Breast epithelium (tissue), 4 donors: ENCODE measurements around the gene ANKRD24. TPM values are rescaled to one million over a fixed set of nuclear protein-coding genes. Genes with fewer than 3 reads are reported as not detected.

Experiments
- DNase-seq, 2 donors: peaks; one replicate each; pipeline ENCODE4 v3.0.0-alpha.2; 2019; ENCODE audit warnings: low spot score in 2 of 2
- H3K27ac ChIP-seq, 2 donors: fragments of 200-600 bp; sonication (generic) in 1 of 2; one replicate each; pipeline ENCODE4 v1.5.1; 2016 to 2019; ENCODE audit warnings: mild to moderate bottlenecking in 1 of 2
- H3K27me3 ChIP-seq, 2 donors: fragments of 200-600 bp; sonication (generic) in 1 of 2; one replicate each; pipeline versions ENCODE4 v1.5.1 to v1.6.0; 2017 to 2019; ENCODE audit warnings: control low read depth in 1 of 2, mild to moderate bottlenecking in 1 of 2
- H3K36me3 ChIP-seq: fragments of 200-600 bp; one replicate; pipeline ENCODE4 v1.5.1; 2019
- H3K4me1 ChIP-seq, 2 donors: fragments of 200-600 bp; sonication (generic); one replicate each; pipeline ENCODE4 v1.5.1; 2016 to 2019; ENCODE audit warnings: control low read depth in 1 of 2
- H3K4me3 ChIP-seq, 3 donors: fragments of 200-600 bp; sonication (generic); 1 replicate in 2 of 3; 2 replicates in 1 of 3; pipeline ENCODE4 v1.5.1; 2016 to 2019; ENCODE audit warnings: mild to moderate bottlenecking in 3 of 3, moderate library complexity in 2 of 3
- H3K9me3 ChIP-seq, 2 donors: fragments of 200-600 bp; sonication (generic) in 1 of 2; one replicate each; pipeline ENCODE4 v1.5.1; 2016 to 2019; ENCODE audit warnings: control low read depth in 1 of 2
- POLR2A ChIP-seq: fragments of 450-650 bp; IDR thresholded peaks from one replicate; pipeline ENCODE4 v1.6.1; 2016; ENCODE audit warnings: antibody characterized with exemption, mild to moderate bottlenecking, moderate library complexity
- POLR2AphosphoS5 ChIP-seq, 3 donors: sonication (generic); formaldehyde crosslinking; IDR thresholded peaks; one replicate each; pipeline ENCODE4 v1.6.1; 2017; ENCODE audit warnings: antibody characterized with exemption in 3 of 3
- intact Hi-C: fragments of 100-400 bp; cut with DNase I; formaldehyde crosslinking; loops from one replicate; pipeline ENCODE4 v1.15.1; 2023; ENCODE audit warnings: low total_unique reads
- total RNA-seq, 3 donors: library from RNA; depleted of rRNA; stranded (reverse); fragments of >200 nt; gene quantifications; one replicate each; pipeline ENCODE4 v1.1.0, GENCODE V29; 2016
- TF ChIP-seq, protein P1 (sequence below), 3 donors: fragments of 450-650 bp; IDR thresholded peaks; one replicate each; pipeline ENCODE4 v1.5.1; 2016 to 2017; ENCODE audit warnings: antibody characterized with exemption in 3 of 3, mild to moderate bottlenecking in 3 of 3, moderate library complexity in 3 of 3

Gene ANKRD24
- total RNA-seq, 3 donors from 2014 or later = 0.80 to 3.2 (median 0.98) TPM

DNA sequence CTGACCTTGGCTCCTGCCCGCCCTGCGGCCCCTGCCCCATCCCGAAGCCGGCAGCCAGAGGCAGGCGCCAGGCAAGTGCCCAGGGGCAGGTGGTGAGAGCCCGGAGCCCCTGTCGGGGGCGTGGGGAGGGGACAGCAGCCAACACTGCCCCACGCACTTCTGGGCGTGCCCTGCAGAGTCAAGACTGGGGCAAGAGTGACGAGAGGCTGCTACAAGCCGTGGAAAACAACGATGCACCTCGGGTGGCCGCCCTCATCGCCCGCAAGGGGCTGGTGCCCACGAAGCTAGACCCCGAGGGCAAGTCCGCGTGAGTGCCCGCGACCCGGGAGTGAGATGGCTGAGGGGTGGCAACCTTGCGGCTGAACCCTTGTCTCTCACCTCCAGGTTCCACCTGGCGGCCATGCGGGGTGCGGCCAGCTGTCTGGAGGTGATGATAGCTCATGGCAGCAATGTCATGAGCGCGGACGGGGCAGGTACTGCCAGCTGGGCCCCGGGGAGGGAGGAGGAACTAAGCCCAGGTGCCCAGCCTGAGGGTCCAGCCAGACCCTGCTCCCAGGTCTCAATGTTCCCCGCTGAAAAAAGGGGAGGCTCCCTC is 17.3 kb downstream of the ANKRD24 start:
- intact Hi-C loops = no loop called here
- peaks cover 6 to 45% of the 10 kb centered on the region in 2 donors for H3K27me3 ChIP-seq
- H3K27ac ChIP-seq = no peak overlapping the region
- no peaks in the 10 kb centered on the region for H3K4me1 ChIP-seq
- H3K9me3 ChIP-seq = no peaks in the 10 kb centered on the region
- H3K4me3 ChIP-seq = no peak overlapping the region
- no peak for DNase-seq
- no peak for TF ChIP-seq POLR2AphosphoS5 (IDR thresholded peaks at IDR 0.05)
- no peak for TF ChIP-seq POLR2A
- TF ChIP-seq, protein P1, sequence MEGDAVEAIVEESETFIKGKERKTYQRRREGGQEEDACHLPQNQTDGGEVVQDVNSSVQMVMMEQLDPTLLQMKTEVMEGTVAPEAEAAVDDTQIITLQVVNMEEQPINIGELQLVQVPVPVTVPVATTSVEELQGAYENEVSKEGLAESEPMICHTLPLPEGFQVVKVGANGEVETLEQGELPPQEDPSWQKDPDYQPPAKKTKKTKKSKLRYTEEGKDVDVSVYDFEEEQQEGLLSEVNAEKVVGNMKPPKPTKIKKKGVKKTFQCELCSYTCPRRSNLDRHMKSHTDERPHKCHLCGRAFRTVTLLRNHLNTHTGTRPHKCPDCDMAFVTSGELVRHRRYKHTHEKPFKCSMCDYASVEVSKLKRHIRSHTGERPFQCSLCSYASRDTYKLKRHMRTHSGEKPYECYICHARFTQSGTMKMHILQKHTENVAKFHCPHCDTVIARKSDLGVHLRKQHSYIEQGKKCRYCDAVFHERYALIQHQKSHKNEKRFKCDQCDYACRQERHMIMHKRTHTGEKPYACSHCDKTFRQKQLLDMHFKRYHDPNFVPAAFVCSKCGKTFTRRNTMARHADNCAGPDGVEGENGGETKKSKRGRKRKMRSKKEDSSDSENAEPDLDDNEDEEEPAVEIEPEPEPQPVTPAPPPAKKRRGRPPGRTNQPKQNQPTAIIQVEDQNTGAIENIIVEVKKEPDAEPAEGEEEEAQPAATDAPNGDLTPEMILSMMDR (IDR thresholded peaks at IDR 0.05) = no peak
- H3K36me3 ChIP-seq = no peaks in the 10 kb centered on the region

DNA sequence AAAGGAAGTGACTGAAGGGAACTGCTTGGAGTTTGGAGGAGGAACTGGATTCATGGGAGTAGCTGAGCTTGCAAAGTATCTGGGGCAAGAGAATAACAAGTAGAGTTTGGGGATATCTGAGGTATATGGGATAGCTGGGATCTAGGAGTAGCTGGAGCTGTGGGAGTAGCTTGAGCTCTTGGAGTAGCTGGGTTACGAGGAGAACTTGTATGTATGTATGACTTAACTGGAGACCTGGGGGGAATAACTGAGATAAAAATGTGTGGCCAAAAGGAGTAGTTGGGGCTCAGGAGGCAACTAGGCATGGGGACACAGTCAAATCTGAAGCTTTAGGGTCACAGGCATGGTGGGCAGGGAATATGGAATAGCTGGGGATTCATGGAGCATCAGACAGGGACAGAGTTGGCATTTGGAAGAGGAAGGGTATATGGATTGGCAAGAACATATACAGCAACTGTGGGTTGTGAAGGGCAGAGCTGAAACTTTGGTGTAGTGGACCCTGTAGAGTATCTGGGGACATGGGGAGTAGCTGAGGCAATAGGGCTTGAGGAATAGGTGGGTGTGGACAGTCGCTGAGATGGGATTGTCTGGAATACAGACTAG is 18.6 kb downstream of the ANKRD24 start:
- H3K9me3 ChIP-seq = no peaks in the 10 kb centered on the region
- DNase-seq = no peak
- TF ChIP-seq, protein P1 (IDR thresholded peaks at IDR 0.05) = no peak
- TF ChIP-seq POLR2AphosphoS5 (IDR thresholded peaks at IDR 0.05) (no peak), POLR2A (no peak)
- no peak overlapping the region for H3K4me3 ChIP-seq
- intact Hi-C loops = no loop called here
- H3K36me3 ChIP-seq = no peaks in the 10 kb centered on the region
- H3K4me1 ChIP-seq = no peaks in the 10 kb centered on the region
- peaks cover 6 to 39% of the 10 kb centered on the region in 2 donors for H3K27me3 ChIP-seq
- H3K27ac ChIP-seq = no peak overlapping the region

DNA sequence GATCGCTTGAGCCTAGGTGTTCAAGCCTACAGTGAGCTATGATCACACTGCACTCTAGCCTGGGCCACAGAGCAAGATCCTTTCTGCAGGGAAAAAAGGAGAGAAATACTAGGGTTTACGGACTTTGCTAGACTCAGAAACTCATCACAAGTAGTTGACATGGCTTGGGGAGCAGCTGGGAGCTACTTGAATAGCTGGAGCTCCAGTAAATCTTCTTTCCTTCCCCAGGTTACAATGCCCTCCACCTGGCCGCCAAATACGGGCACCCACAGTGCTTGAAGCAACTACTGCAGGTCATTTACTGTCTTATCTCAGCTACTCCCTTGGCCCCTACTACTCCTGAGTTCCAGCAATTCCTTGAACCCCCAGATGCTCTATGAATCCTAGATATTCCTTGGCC is 19.3 kb downstream of the ANKRD24 start:
- no peaks in the 10 kb centered on the region for H3K36me3 ChIP-seq
- H3K27ac ChIP-seq = no peak overlapping the region
- intact Hi-C loops = no loop called here
- no peak for TF ChIP-seq POLR2A
- no peak for TF ChIP-seq POLR2AphosphoS5 (IDR thresholded peaks at IDR 0.05)
- TF ChIP-seq, protein P1 (IDR thresholded peaks at IDR 0.05) = no peak
- peaks cover 6 to 32% of the 10 kb centered on the region in 2 donors for H3K27me3 ChIP-seq
- no peaks in the 10 kb centered on the region for H3K4me1 ChIP-seq
- no peak for DNase-seq
- no peak overlapping the region for H3K4me3 ChIP-seq
- H3K9me3 ChIP-seq = no peaks in the 10 kb centered on the region

DNA sequence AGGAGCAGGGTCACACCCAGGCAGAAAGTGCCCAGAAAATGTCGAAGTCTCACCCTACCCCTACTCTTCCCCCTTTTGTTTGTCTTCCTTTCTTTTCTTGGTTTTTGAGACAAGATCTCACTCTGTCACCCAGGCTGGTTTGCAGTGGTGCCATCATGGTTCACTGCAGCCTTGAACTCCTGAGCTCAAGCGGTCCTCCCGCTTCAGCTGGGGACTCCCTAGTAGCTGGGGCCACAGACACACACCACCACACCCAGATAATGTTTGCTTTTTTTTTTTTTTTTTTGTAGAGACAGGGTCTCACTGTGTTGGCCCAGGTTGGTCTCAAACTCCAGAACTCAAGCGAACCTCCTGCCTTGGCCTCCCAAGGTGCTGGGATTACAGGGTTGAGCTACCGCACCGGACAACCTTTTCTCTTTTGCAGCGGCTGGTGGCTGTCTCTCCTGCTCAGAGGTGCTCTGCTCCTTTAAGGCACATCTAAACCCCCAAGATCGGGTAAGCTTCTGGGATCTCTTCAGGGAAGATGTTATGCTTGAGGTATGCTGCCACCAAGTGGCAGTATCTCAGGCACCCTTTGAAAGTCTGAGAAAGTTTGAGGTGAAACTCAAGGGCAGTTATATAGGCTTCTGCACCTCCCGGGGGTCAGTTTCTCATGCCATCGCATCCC is 24.5 kb downstream of the ANKRD24 start:
- TF ChIP-seq, protein P1 (IDR thresholded peaks at IDR 0.05) = no peak
- TF ChIP-seq POLR2AphosphoS5 (IDR thresholded peaks at IDR 0.05) = no peak
- no peak for TF ChIP-seq POLR2A
- Histone ChIP-seq H3K4me1 (no peaks in the 10 kb centered on the region), H3K9me3 (no peaks in the 10 kb centered on the region), H3K27me3 (no peaks in the 10 kb centered on the region), H3K27ac (no peak overlapping the region), H3K4me3 (no peak overlapping the region), H3K36me3 (no peaks in the 10 kb centered on the region)
- intact Hi-C loops = no loop called here
- DNase-seq = no peak

DNA sequence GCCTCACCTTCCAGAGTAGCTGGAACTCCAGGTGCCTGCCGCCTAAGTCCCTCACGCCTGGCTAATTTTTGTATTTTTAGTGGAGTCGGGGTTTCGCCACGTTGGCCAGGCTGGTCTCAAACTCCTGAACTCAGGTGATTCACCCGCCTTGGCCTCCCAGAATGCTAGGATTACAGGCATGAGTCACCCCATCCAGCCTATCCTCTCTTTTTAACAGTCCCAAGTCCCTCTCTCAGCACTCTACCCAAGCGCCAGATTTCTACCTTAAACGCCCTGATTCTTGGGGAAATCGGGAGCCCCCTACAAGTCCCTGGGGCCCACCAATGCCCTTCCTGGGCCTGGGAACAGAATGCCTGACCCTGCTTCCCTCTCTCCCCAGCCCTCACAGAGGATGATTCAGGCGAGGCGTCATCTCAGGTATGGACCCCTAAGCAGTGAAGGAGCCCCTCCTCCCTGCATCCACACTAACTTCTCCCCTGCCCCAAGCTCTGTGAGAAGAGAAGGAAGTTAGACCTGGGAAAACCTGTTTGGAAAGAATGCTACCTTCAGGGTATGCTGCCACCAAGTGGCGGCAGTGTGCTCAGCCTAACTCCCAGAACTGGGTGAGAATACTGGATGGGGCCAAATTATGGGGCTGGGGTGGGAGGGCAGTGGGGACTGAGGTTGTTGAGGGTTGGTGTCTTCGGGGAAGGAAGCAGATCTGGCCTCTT is 26.1 kb downstream of the ANKRD24 start:
- H3K36me3 ChIP-seq = no peaks in the 10 kb centered on the region
- H3K27me3 ChIP-seq = no peaks in the 10 kb centered on the region
- H3K4me1 ChIP-seq = no peaks in the 10 kb centered on the region
- no peaks in the 10 kb centered on the region for H3K9me3 ChIP-seq
- no peak overlapping the region for H3K4me3 ChIP-seq
- DNase-seq = no peak
- H3K27ac ChIP-seq = no peak overlapping the region
- intact Hi-C loops = no loop called here
- TF ChIP-seq POLR2A = no peak
- no peak for TF ChIP-seq POLR2AphosphoS5 (IDR thresholded peaks at IDR 0.05)
- TF ChIP-seq, protein P1 (IDR thresholded peaks at IDR 0.05) = no peak
